ENCODE measurements around the gene TBX3. TPM values are rescaled to one million over a fixed set of nuclear protein-coding genes. Genes with fewer than 3 reads are reported as not detected.

TBX3 gene
- total RNA-seq, 1 experiment from 2014 or later = 1.4 TPM

DNA sequence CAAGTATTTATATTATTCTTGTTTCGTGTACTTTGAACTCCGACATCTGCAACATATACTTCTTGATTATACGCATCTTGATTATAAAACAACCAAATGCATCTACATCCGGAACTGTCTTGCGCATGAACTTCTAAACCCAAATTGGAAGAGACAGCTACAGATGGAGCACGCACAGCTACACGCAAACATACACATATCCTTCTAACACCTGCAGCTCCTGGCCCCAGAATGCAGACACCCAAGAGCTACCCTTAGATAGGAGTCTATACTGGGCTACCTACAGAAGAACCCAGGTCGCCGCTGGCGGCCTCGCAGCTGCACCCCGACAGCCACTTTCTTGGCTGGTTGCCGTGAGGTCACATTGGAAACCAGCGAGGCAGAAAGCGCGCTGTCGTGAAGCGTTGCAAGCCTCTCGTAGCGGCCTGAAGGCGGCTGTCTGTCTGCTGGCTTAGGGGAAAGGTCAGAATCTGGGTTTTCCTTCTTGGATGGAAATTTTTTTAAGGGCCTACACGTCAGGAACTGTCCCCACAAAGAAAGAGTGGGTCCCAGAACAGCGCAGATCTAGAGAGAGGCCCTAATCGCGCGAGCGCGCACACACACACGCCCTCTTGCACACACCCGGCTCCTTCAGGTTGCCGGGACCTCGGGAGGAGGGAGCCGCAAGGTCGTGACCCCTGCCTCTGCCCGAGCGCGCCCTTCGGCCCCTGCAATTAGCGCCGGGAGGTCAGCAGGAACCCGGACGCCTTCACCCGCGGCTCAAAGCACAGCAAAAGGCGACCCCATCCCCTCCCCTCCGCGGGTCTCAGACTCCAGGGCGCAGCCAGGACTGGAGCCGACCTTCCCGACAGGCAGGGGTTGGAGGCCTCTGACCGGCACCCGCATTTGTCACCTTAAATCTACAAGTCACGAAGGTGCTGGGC is 17.0 kb downstream of the TBX3 start:
- no TSS peak for BruUV-seq (replicated peaks)
- Mint-ChIP-seq H3K27me3 (ENCODE audit: unreplicated experiment) (peaks cover 11% of the 10 kb centered on the region), H3K36me3 (ENCODE audit: insufficient read depth, unreplicated experiment) (peaks cover 4% of the 10 kb centered on the region)

DNA sequence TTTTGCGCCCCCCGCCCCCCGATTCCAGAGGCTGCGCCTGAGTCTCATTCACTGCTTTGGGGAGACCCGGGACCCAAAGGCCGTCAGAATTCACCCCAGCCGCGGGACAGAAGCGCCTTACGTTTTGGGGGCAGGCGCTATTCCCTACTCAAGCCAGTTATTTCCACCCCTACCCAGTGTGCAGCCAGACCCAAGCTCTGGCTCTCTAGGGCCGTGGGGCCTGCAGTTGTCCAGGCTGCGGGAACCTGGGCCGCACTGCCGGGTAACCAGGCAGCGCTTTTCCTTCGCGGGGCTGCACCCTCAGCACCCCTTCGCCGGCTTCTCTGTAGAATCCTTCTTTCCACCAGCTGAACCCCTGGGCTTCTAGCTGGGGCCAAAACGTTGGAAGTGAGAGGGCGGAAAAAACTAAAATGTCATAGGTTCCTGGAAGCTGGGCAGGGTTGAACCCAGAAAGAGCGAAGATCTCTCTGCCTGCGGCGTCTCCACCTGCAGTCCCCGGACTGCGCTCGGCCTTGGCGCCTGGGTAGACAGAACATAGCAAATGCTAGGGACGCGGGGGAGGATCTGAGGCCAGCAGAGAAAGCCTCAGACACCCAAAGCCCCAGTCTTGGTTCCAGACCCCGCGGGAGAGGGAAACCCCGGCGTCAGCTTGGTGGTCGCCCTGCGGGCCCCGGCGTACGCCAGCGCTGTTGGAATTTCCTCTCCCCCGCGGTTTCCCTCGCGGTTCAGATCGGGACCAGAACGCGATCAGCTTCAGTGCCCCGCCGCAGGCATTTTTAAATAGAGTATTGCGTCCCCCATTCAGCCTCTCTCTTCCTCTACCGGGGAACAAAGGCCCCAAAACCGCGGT is 18.3 kb downstream of the TBX3 start:
- no peak for DNase-seq
- BruUV-seq (replicated peaks) = no TSS peak
- Mint-ChIP-seq H3K27me3 (ENCODE audit: unreplicated experiment) (peaks cover 11% of the 10 kb centered on the region), H3K4me1 (ENCODE audit: low read depth, unreplicated experiment) (peaks cover 10% of the 10 kb centered on the region), H3K36me3 (ENCODE audit: insufficient read depth, unreplicated experiment) (peaks cover 10% of the 10 kb centered on the region), H3K27ac (ENCODE audit: unreplicated experiment) (no peak overlapping the region), H3K9me3 (ENCODE audit: low read depth, unreplicated experiment) (no peaks in the 10 kb centered on the region), H3K4me3 (ENCODE audit: low read depth, unreplicated experiment) (no peak overlapping the region)
- CTCF ChIA-PET = interaction anchor here (0.7 kb wide), 1 partner anchor 1084 kb away, joined by 4 read pairs; no protein-coding TSS in a partner anchor
- TF ChIP-seq, protein P1, sequence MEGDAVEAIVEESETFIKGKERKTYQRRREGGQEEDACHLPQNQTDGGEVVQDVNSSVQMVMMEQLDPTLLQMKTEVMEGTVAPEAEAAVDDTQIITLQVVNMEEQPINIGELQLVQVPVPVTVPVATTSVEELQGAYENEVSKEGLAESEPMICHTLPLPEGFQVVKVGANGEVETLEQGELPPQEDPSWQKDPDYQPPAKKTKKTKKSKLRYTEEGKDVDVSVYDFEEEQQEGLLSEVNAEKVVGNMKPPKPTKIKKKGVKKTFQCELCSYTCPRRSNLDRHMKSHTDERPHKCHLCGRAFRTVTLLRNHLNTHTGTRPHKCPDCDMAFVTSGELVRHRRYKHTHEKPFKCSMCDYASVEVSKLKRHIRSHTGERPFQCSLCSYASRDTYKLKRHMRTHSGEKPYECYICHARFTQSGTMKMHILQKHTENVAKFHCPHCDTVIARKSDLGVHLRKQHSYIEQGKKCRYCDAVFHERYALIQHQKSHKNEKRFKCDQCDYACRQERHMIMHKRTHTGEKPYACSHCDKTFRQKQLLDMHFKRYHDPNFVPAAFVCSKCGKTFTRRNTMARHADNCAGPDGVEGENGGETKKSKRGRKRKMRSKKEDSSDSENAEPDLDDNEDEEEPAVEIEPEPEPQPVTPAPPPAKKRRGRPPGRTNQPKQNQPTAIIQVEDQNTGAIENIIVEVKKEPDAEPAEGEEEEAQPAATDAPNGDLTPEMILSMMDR (IDR thresholded peaks at IDR 0.05; ENCODE audit: unreplicated experiment) = no peak
- intact Hi-C loops (cut with micrococcal nuclease; ENCODE audit: unreplicated experiment) = no loop called here

More for the DNA sequence above, 17.0 kb downstream of the TBX3 start:
- CTCF ChIA-PET = interaction anchor here (1.7 kb wide), 1 partner anchor 17 kb away, joined by 8 read pairs; the partner anchor contains the start of gene TBX3
- H3K4me3 Mint-ChIP-seq (ENCODE audit: low read depth, unreplicated experiment) = no peak overlapping the region
- H3K4me1 Mint-ChIP-seq (ENCODE audit: low read depth, unreplicated experiment) = peaks cover 10% of the 10 kb centered on the region
- DNase-seq = no peak
- H3K9me3 Mint-ChIP-seq (ENCODE audit: low read depth, unreplicated experiment) = no peaks in the 10 kb centered on the region
- TF ChIP-seq, protein P1 (IDR thresholded peaks at IDR 0.05; ENCODE audit: unreplicated experiment) = no peak
- H3K27ac Mint-ChIP-seq (ENCODE audit: unreplicated experiment) = no peak overlapping the region
- intact Hi-C loops (cut with micrococcal nuclease; ENCODE audit: unreplicated experiment) = loop anchor here (1.0 kb wide), 1 partner anchor 1085 kb away; no protein-coding TSS in a partner anchor

DNA sequence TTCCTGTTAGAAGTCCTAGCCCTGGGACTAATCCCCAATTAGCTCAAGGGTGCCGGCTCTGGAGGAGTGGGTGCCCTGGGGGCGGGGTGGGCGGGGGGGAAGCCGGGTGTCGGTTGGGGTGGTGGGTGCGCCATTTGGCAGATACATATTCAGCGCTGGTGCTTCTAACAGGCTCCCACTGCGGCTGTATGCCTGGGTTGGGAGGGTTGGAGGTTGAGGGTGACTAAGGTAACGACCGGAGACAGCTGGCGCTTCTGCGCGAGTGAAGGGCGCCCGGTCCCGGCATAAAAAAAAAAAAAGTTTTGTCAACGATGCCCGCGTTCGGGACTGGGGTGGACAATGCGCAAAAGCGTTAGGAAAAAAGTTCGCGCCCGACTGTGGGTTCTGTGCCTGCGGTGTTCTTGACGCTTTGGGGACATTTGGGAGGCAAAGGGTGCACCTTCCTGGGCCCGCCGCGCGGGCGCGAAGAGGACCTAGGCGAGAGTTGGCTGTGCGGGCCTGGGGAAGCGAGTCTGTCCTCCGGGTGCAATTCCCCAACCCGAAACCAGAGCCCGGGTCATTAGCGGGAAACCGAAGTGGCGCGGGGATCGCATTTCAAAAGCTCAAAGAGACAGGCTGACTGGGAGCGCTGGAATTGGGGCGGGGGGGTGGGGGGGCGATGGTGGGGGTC is 19.2 kb downstream of the TBX3 start:
- no peaks in the 10 kb centered on the region for H3K9me3 Mint-ChIP-seq (ENCODE audit: low read depth, unreplicated experiment)
- peaks cover 10% of the 10 kb centered on the region for H3K4me1 Mint-ChIP-seq (ENCODE audit: low read depth, unreplicated experiment)
- BruUV-seq (replicated peaks) = no TSS peak
- TF ChIP-seq, protein P1 (IDR thresholded peaks at IDR 0.05; ENCODE audit: unreplicated experiment) = no peak
- intact Hi-C loops (cut with micrococcal nuclease; ENCODE audit: unreplicated experiment) = no loop called here
- no peak overlapping the region for H3K27ac Mint-ChIP-seq (ENCODE audit: unreplicated experiment)
- CTCF ChIA-PET = interaction anchor here (0.7 kb wide), 2 partner anchors 287 to 1085 kb away, joined by 4 read pairs; no protein-coding TSS in a partner anchor
- peaks cover 10% of the 10 kb centered on the region for H3K36me3 Mint-ChIP-seq (ENCODE audit: insufficient read depth, unreplicated experiment)
- H3K4me3 Mint-ChIP-seq (ENCODE audit: low read depth, unreplicated experiment) = no peak overlapping the region
- no peak for DNase-seq
- peaks cover 11% of the 10 kb centered on the region for H3K27me3 Mint-ChIP-seq (ENCODE audit: unreplicated experiment)

Data from Calu3 (cell line).